Uterus (tissue), 2 donors: ENCODE measurements around the gene LMOD2.

Experiments
- CTCF ChIP-seq, 4 experiments: fragments of 200-600 bp in 2 of 4; fragments of 450-650 bp in 2 of 4; sonication (generic) in 2 of 4; IDR thresholded peaks; one replicate each; pipeline ENCODE4 v1.5.1; 2016 to 2019; ENCODE audit warnings: antibody characterized with exemption in 4 of 4, mild to moderate bottlenecking in 2 of 4, moderate library complexity in 1 of 4
- POLR2A ChIP-seq, 2 donors: fragments of 450-650 bp; IDR thresholded peaks; one replicate each; pipeline ENCODE4 v1.6.1; 2016; ENCODE audit warnings: antibody characterized with exemption in 2 of 2, mild to moderate bottlenecking in 1 of 2, moderate library complexity in 1 of 2

GRCh38 chr7:123645516-123645915 is 10.2 kb upstream of the LMOD2 start:
- no peak for TF ChIP-seq CTCF (IDR thresholded peaks at IDR 0.05)
- TF ChIP-seq POLR2A (IDR thresholded peaks at IDR 0.05), result no peak
